H1 (cell line): ENCODE measurements around the gene CTLA4. TPM values are rescaled to one million over a fixed set of nuclear protein-coding genes. Genes with fewer than 3 reads are reported as not detected.

Experiments used
- CTCF ChIA-PET: fragments of 300-600 bp; sonication (Branson Sonifier 250); formaldehyde crosslinking; loops from one replicate; lab custom pipeline; 2021; ENCODE audit not compliant: partially characterized antibody; lab: Charles Lee
- POLR2A ChIA-PET: fragments of 300-600 bp; sonication (Branson Sonifier 250); formaldehyde crosslinking; loops from one replicate; lab custom pipeline; 2021; ENCODE audit warnings: inconsistent platforms; ENCODE audit not compliant: partially characterized antibody; lab: Charles Lee
- DNase-seq, 2 experiments: peaks; one replicate each; pipeline versions ENCODE4 v3.0.0 to v3.0.0-alpha.2; 2010 to 2022; ENCODE audit warnings: low spot score in 2 of 2, low read depth in 1 of 2, mixed read lengths in 1 of 2
- FAIRE-seq: peaks from 2 replicates; lab custom pipeline; 2011; peaks lifted over from hg19 to GRCh38; lab: Jason Lieb, UNC
- H2AFZ ChIP-seq: 2 replicates; pipeline ENCODE4 v1.8.1; 2012; ENCODE audit warnings: low read length, inconsistent platforms
- H2AK5ac ChIP-seq: 2 replicates; pipeline ENCODE4 v1.6.1; 2013; ENCODE audit warnings: low read depth, low read length
- H2BK120ac ChIP-seq: replicated peaks from 2 replicates; pipeline ENCODE3; 2013; ENCODE audit warnings: low read depth, low read length, inconsistent platforms
- H2BK12ac ChIP-seq: 2 replicates; pipeline ENCODE4 v1.6.1; 2013; ENCODE audit warnings: low read depth, low read length
- H2BK15ac ChIP-seq: 2 replicates; pipeline ENCODE4 v1.6.1; 2013; ENCODE audit warnings: low read length
- H2BK20ac ChIP-seq: 2 replicates; pipeline ENCODE4 v1.6.1; 2013; ENCODE audit warnings: low read length
- H2BK5ac ChIP-seq: 2 replicates; pipeline ENCODE4 v1.6.1; 2013; ENCODE audit warnings: low read depth, low read length
- H3K14ac ChIP-seq: 2 replicates; pipeline ENCODE4 v1.6.1; 2013; ENCODE audit warnings: inconsistent platforms; ENCODE audit not compliant: insufficient read length
- H3K18ac ChIP-seq: 2 replicates; pipeline ENCODE4 v1.6.1; 2013; ENCODE audit warnings: low read length; ENCODE audit errors: extremely low read depth
- H3K23ac ChIP-seq: 2 replicates; pipeline ENCODE4 v1.6.1; 2013; ENCODE audit warnings: inconsistent platforms; ENCODE audit not compliant: insufficient read length
- H3K23me2 ChIP-seq: 2 replicates; pipeline ENCODE4 v1.6.1; 2013; ENCODE audit warnings: low read depth, low read length
- H3K27ac ChIP-seq: 2 replicates; pipeline ENCODE4 v1.6.1; 2011; ENCODE audit warnings: low read depth, low read length, inconsistent platforms
- H3K27me3 ChIP-seq, 4 experiments: replicated peaks in 1 of 4; 1 replicate in 1 of 4; 2 replicates in 3 of 4; pipeline versions ENCODE4 v1.6.1 to v1.8.1; 2011 to 2013; ENCODE audit warnings: low read length in 3 of 4, mild to moderate bottlenecking in 3 of 4, inconsistent platforms in 2 of 4, mixed read lengths in 2 of 4, moderate library complexity in 1 of 4; ENCODE audit not compliant: control insufficient read depth in 3 of 4, insufficient read depth in 3 of 4; ENCODE audit errors: extremely low read depth in 1 of 4
- H3K36me3 ChIP-seq, 4 experiments: 2 replicates each; pipeline versions ENCODE4 v1.6.1 to v1.8.1; 2011 to 2013; ENCODE audit warnings: mild to moderate bottlenecking in 4 of 4, low read length in 3 of 4, moderate library complexity in 2 of 4, control low read depth in 1 of 4, inconsistent platforms in 1 of 4; ENCODE audit not compliant: insufficient read depth in 4 of 4, control insufficient read depth in 2 of 4
- H3K4ac ChIP-seq: replicated peaks from 2 replicates; pipeline ENCODE3; 2013; ENCODE audit warnings: low read length, low read depth, mixed read lengths, inconsistent platforms; ENCODE audit not compliant: insufficient read length
- H3K4me1 ChIP-seq, 4 experiments: replicated peaks in 1 of 4; 1 replicate in 1 of 4; 2 replicates in 3 of 4; pipeline versions ENCODE4 v1.6.1 to v1.8.1; 2011 to 2013; ENCODE audit warnings: low read length in 3 of 4, inconsistent platforms in 2 of 4, mixed read lengths in 1 of 4; ENCODE audit not compliant: insufficient read depth in 4 of 4, control insufficient read depth in 3 of 4
- H3K4me2 ChIP-seq, 2 experiments: 2 replicates each; pipeline versions ENCODE4 v1.6.1 to v1.8.1; 2011 to 2013; ENCODE audit warnings: low read depth in 2 of 2, low read length in 2 of 2, control low read depth in 1 of 2, inconsistent platforms in 1 of 2, mild to moderate bottlenecking in 1 of 2; ENCODE audit not compliant: insufficient read depth in 1 of 2
- H3K4me3 ChIP-seq, 4 experiments: fragments of 200-600, 300-600 bp in 1 of 4; sonication (generic), shearing (Covaris generic), sonication (Bioruptor Twin) in 1 of 4; 2 replicates each; pipeline versions ENCODE4 v1.5.1 to v1.8.1; 2011 to 2016; ENCODE audit warnings: low read length in 4 of 4, low read depth in 3 of 4, control low read depth in 2 of 4, inconsistent platforms in 2 of 4, mild to moderate bottlenecking in 2 of 4, mixed read lengths in 1 of 4, moderate library complexity in 1 of 4; ENCODE audit not compliant: insufficient read depth in 2 of 4; ENCODE audit errors: extremely low read depth in 1 of 4
- H3K56ac ChIP-seq: replicated peaks from 2 replicates; pipeline ENCODE3; 2013; ENCODE audit warnings: low read depth, mild to moderate bottlenecking, mixed read lengths, low read length, inconsistent platforms; ENCODE audit not compliant: insufficient read length
- H3K79me1 ChIP-seq: 2 replicates; pipeline ENCODE4 v1.6.1; 2013; ENCODE audit warnings: low read depth, low read length, control low read depth
- H3K79me2 ChIP-seq, 2 experiments: 2 replicates each; pipeline versions ENCODE4 v1.6.1 to v1.8.1; 2012 to 2013; ENCODE audit warnings: low read length in 2 of 2, mild to moderate bottlenecking in 2 of 2, inconsistent platforms in 1 of 2; ENCODE audit not compliant: insufficient read depth in 2 of 2, control insufficient read depth in 1 of 2
- H3K9ac ChIP-seq, 4 experiments: replicated peaks in 1 of 4; 1 replicate in 1 of 4; 2 replicates in 3 of 4; pipeline versions ENCODE4 v1.6.1 to v1.8.1; 2011 to 2013; ENCODE audit warnings: low read depth in 3 of 4, low read length in 3 of 4, control low read depth in 2 of 4, mild to moderate bottlenecking in 2 of 4, moderate library complexity in 2 of 4, inconsistent platforms in 1 of 4; ENCODE audit errors: extremely low read depth in 1 of 4
- H3K9me3 ChIP-seq, 2 experiments: 2 replicates each; pipeline versions ENCODE4 v1.6.1 to v1.8.1; 2012 to 2013; ENCODE audit warnings: mild to moderate bottlenecking in 2 of 2, moderate library complexity in 2 of 2, control low read depth in 1 of 2, inconsistent platforms in 1 of 2, low read depth in 1 of 2, low read length in 1 of 2, mixed read lengths in 1 of 2; ENCODE audit not compliant: insufficient read depth in 2 of 2
- H4K20me1 ChIP-seq, 2 experiments: replicated peaks in 1 of 2; 2 replicates each; pipeline versions ENCODE3 to v1.8.1; 2011 to 2013; ENCODE audit warnings: inconsistent platforms in 2 of 2, low read length in 2 of 2, mild to moderate bottlenecking in 1 of 2; ENCODE audit not compliant: insufficient read depth in 2 of 2, control insufficient read depth in 1 of 2
- H4K5ac ChIP-seq: 2 replicates; pipeline ENCODE4 v1.6.1; 2013; ENCODE audit warnings: low read length, low read depth, mixed read lengths, inconsistent platforms; ENCODE audit not compliant: insufficient read length
- H4K8ac ChIP-seq: 2 replicates; pipeline ENCODE4 v1.8.0; 2013; ENCODE audit warnings: mild to moderate bottlenecking, moderate library complexity, low read length, inconsistent platforms; ENCODE audit not compliant: insufficient read depth; ENCODE audit errors: extremely low read depth
- H4K91ac ChIP-seq: replicated peaks from 2 replicates; pipeline ENCODE3; 2013; ENCODE audit warnings: low read length, mixed read lengths, inconsistent platforms; ENCODE audit not compliant: insufficient read length
- SIX5 ChIP-seq: IDR thresholded peaks from 2 replicates; pipeline ENCODE4 v1.6.1; 2011; ENCODE audit warnings: mild to moderate bottlenecking, low read depth, low read length
- WGBS, 2 experiments: shearing (Covaris generic) in 1 of 2; methylation state at CpG; one replicate each; pipeline versions ENCODE4 v1.1.6 to v1.1.7; 2013 to 2015; ENCODE audit warnings: low lambda C conversion rate in 2 of 2, mixed read lengths in 2 of 2, inconsistent platforms in 1 of 2, low coverage in 1 of 2, missing lambda C conversion rate in 1 of 2; ENCODE audit not compliant: insufficient replicate concordance in 2 of 2, insufficient coverage in 1 of 2, insufficient read length in 1 of 2; ENCODE audit errors: extremely low coverage in 1 of 2, missing lambda C conversion rate in 1 of 2; 5-methylcytosine and 5-hydroxymethylcytosine counted together
- polyA plus RNA-seq, 7 experiments: library from polyadenylated mRNA; depleted of rRNA in 3 of 7; stranded (reverse) in 5 of 7; unstranded in 2 of 7; fragments of >200 nt in 5 of 7; fragments of 200-250 nt in 2 of 7; gene quantifications; 1 replicate in 5 of 7; 2 replicates in 1 of 7; 4 replicates in 1 of 7; pipeline versions ENCODE4 v1.2.1 to v1.2.3, GENCODE V29; 2011 to 2013; ENCODE audit warnings: missing spikeins in 2 of 7, mixed read lengths in 2 of 7
- total RNA-seq: library from RNA; stranded (reverse); fragmentation: NEBNext Ultra II Directional; extraction: Animal tissue kit (Norgen Biotek cat#: 25700); gene quantifications from 2 replicates; pipeline ENCODE4 v1.2.1, GENCODE V29; 2021

The CTLA4 gene
- total and polyA plus RNA-seq, 2 of the 8 experiments (the other 6 are each of a cell fraction or from before 2014, with no cell fraction given): not detected

DNA sequence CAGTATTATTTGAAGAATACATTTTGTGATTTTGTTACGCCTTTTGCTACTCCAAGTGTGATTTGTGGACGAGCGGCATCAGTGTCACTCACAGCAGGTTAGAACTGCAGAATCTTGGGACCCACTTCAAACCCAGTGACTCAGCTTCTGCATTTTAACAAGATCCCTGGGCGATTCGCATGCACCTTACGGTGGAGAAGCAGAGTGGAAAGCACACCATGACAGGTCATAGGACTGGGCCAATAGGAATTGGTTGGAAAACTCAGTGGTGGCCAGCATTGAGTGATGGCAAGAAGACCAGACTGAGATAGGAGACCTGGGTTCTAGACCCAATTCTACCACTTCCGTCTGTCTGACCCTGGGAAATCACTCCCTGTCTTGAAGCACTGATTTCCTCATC, 26.3 kb downstream of the CTLA4 start:
- POLR2A ChIA-PET: no interaction called here
- Histone ChIP-seq H2AFZ (no peak overlapping the region), H4K8ac (no peak overlapping the region)

More for the DNA sequence above, 26.3 kb downstream of the CTLA4 start:
- no peak overlapping the region for H3K4me2 ChIP-seq
- no peaks in the 10 kb centered on the region for H3K27me3 ChIP-seq
- no peaks in the 10 kb centered on the region for H3K4me1 ChIP-seq
- no peak overlapping the region for H4K5ac ChIP-seq
- no peak overlapping the region for H3K4ac ChIP-seq
- H2BK15ac ChIP-seq: no peak overlapping the region
- TF ChIP-seq SIX5: no peak
- H3K4me3 ChIP-seq: no peak overlapping the region
- H3K79me1 ChIP-seq: no peaks in the 10 kb centered on the region
- no peak overlapping the region for H3K18ac ChIP-seq
- 97% methylated on average over 7 of the region's 7 CpGs; no CpG with 5 or more reads in 1 of the 2 experiments for WGBS, 2 experiments
- H3K9ac ChIP-seq: no peak overlapping the region
- H3K36me3 ChIP-seq: no peaks in the 10 kb centered on the region
- H3K27ac ChIP-seq: no peak overlapping the region
- H3K14ac ChIP-seq: no peak overlapping the region
- H4K20me1 ChIP-seq: no peaks in the 10 kb centered on the region
- H3K23me2 ChIP-seq: no peaks in the 10 kb centered on the region
- no peak overlapping the region for H2BK120ac ChIP-seq
- H2BK12ac ChIP-seq: no peak overlapping the region
- no peak overlapping the region for H2AK5ac ChIP-seq
- no peak for FAIRE-seq
- no peak overlapping the region for H3K56ac ChIP-seq
- no peak overlapping the region for H4K91ac ChIP-seq
- no peaks in the 10 kb centered on the region for H3K9me3 ChIP-seq
- no peaks in the 10 kb centered on the region for H3K79me2 ChIP-seq
- H2BK20ac ChIP-seq: no peak overlapping the region
- no peak for DNase-seq
- H3K23ac ChIP-seq: no peak overlapping the region
- CTCF ChIA-PET: no interaction called here
- H2BK5ac ChIP-seq: no peak overlapping the region
